Measurements from ENCODE around the gene UTP3. TPM values are rescaled to one million over a fixed set of nuclear protein-coding genes. Genes with fewer than 3 reads are reported as not detected.
"Not testable (repeated sequence)": the region's sequence is repeated elsewhere in the genome, so short reads cannot be mapped to it uniquely, and the experiment has no call there.

Gene UTP3
- total RNA-seq, 1 experiment from 2014 or later = 16.4 TPM

GRCh38 chr4:70658418-70658817 lies 29.9 kb upstream of the UTP3 start:
- CTCF ChIA-PET = no interaction called here

GRCh38 chr4:70660106-70660505 lies 28.2 kb upstream of the UTP3 start:
- H3K9me2 ChIP-seq (ENCODE audit: insufficient read depth) = no peaks in the 10 kb centered on the region
- no peaks in the 10 kb centered on the region for H3K79me2 ChIP-seq (ENCODE audit: low read depth)
- H3K36me3 ChIP-seq (ENCODE audit: low read depth) = no peaks in the 10 kb centered on the region
- H3K4me1 ChIP-seq (replicated peaks; ENCODE audit: insufficient read depth) = no peaks in the 10 kb centered on the region
- no peaks in the 10 kb centered on the region for H3F3A ChIP-seq (ENCODE audit: insufficient read depth, low read depth)
- no peaks in the 10 kb centered on the region for H3K27me3 ChIP-seq (ENCODE audit: insufficient read depth, low read depth)
- H3K4me2 ChIP-seq = no peak overlapping the region
- no peaks in the 10 kb centered on the region for H3K9me3 ChIP-seq (ENCODE audit: insufficient read depth, low read depth)
- H2AFZ ChIP-seq = no peak overlapping the region
- CTCF ChIA-PET = no interaction called here
- no TSS peak for BruUV-seq (replicated peaks)
- no peak for TF ChIP-seq EZH2 (IDR thresholded peaks at IDR 0.05; ENCODE audit: low read depth)
- TF ChIP-seq, protein P1, sequence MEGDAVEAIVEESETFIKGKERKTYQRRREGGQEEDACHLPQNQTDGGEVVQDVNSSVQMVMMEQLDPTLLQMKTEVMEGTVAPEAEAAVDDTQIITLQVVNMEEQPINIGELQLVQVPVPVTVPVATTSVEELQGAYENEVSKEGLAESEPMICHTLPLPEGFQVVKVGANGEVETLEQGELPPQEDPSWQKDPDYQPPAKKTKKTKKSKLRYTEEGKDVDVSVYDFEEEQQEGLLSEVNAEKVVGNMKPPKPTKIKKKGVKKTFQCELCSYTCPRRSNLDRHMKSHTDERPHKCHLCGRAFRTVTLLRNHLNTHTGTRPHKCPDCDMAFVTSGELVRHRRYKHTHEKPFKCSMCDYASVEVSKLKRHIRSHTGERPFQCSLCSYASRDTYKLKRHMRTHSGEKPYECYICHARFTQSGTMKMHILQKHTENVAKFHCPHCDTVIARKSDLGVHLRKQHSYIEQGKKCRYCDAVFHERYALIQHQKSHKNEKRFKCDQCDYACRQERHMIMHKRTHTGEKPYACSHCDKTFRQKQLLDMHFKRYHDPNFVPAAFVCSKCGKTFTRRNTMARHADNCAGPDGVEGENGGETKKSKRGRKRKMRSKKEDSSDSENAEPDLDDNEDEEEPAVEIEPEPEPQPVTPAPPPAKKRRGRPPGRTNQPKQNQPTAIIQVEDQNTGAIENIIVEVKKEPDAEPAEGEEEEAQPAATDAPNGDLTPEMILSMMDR (conservative IDR thresholded peaks at IDR 0.05) = no peak
- H4K20me1 ChIP-seq (ENCODE audit: insufficient read depth) = no peaks in the 10 kb centered on the region
- H3K27ac ChIP-seq = no peak overlapping the region
- H3K4me3 ChIP-seq = no peak overlapping the region
- intact Hi-C loops (cut with micrococcal nuclease; ENCODE audit: unreplicated experiment) = no loop called here
- POLR2A ChIA-PET (ENCODE audit: unreplicated experiment) = no interaction called here
- no peak for DNase-seq

More at GRCh38 chr4:70658418-70658817, 29.9 kb upstream of the UTP3 start:
- Histone ChIP-seq H4K20me1 (ENCODE audit: insufficient read depth) (no peaks in the 10 kb centered on the region), H2AFZ (no peak overlapping the region), H3K27me3 (ENCODE audit: insufficient read depth, low read depth) (no peaks in the 10 kb centered on the region), H3K4me2 (no peak overlapping the region), H3K4me3 (no peak overlapping the region), H3K27ac (no peak overlapping the region), H3K79me2 (ENCODE audit: low read depth) (no peaks in the 10 kb centered on the region), H3K4me1 (replicated peaks; ENCODE audit: insufficient read depth) (no peaks in the 10 kb centered on the region), H3K36me3 (ENCODE audit: low read depth) (no peaks in the 10 kb centered on the region), H3K9me2 (ENCODE audit: insufficient read depth) (no peaks in the 10 kb centered on the region), H3K9me3 (ENCODE audit: insufficient read depth, low read depth) (no peaks in the 10 kb centered on the region), H3F3A (ENCODE audit: insufficient read depth, low read depth) (no peaks in the 10 kb centered on the region)
- TF ChIP-seq, protein P1 (conservative IDR thresholded peaks at IDR 0.05) = no peak
- no peak for TF ChIP-seq EZH2 (IDR thresholded peaks at IDR 0.05; ENCODE audit: low read depth)
- BruUV-seq (replicated peaks) = no TSS peak
- intact Hi-C loops (cut with micrococcal nuclease; ENCODE audit: unreplicated experiment) = no loop called here
- POLR2A ChIA-PET (ENCODE audit: unreplicated experiment) = no interaction called here
- DNase-seq = no peak

DNA sequence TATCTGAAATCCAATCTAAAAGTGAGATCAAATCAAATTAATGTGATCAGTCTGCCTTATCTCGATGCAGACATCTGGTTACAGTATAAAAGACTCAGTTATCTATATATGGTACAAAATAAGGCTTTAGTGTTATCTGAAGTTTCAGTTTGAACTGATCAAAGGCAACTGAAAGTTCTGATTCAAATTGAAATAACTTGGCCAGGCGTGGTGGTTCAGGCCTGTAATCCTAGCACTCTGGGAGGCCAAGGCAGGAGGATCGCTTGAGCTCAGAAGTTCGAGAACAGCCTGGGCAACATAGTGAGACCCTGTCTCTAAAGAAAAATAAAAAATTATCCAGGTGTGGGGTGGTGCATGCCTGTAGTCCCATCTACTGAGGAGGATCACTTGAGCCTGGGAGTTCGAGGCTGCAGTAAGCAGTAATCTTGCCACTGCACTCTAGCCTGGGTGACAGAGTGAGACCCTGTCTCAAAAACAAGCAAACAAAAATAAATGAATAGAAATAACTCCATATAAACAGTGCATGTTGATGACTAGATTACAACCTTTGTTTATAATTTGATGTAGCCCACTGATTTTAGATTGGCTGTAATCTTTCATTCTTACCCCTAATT lies 26.9 kb upstream of the UTP3 start:
- H3K4me2 ChIP-seq; H4K20me1 ChIP-seq (ENCODE audit: insufficient read depth); CTCF ChIA-PET; BruUV-seq (replicated peaks); H3K4me3 ChIP-seq; DNase-seq; H3K4me1 ChIP-seq (replicated peaks; ENCODE audit: insufficient read depth); intact Hi-C loops (cut with micrococcal nuclease; ENCODE audit: unreplicated experiment); H3F3A ChIP-seq (ENCODE audit: insufficient read depth, low read depth); H3K79me2 ChIP-seq (ENCODE audit: low read depth); H2AFZ ChIP-seq; H3K9me2 ChIP-seq (ENCODE audit: insufficient read depth); H3K9me3 ChIP-seq (ENCODE audit: insufficient read depth, low read depth); H3K36me3 ChIP-seq (ENCODE audit: low read depth); H3K27ac ChIP-seq; H3K27me3 ChIP-seq (ENCODE audit: insufficient read depth, low read depth); POLR2A ChIA-PET (ENCODE audit: unreplicated experiment): not testable (repeated sequence)

- intact Hi-C loops (cut with micrococcal nuclease; ENCODE audit: unreplicated experiment) = no loop called here
- no peak for DNase-seq
- Histone ChIP-seq H4K20me1 (ENCODE audit: insufficient read depth) (no peaks in the 10 kb centered on the region), H3K9me3 (ENCODE audit: insufficient read depth, low read depth) (no peaks in the 10 kb centered on the region), H3K4me2 (no peak within 1 kb of the TSS), H3F3A (ENCODE audit: insufficient read depth, low read depth) (no peaks in the 10 kb centered on the region), H3K27me3 (ENCODE audit: insufficient read depth, low read depth) (no peaks in the 10 kb centered on the region), H3K4me1 (replicated peaks; ENCODE audit: insufficient read depth) (no peaks in the 10 kb centered on the region), H3K36me3 (ENCODE audit: low read depth) (no peaks in the 10 kb centered on the region), H2AFZ (no peak within 1 kb of the TSS), H3K4me3 (no peak within 1 kb of the TSS), H3K27ac (no peak within 1 kb of the TSS), H3K79me2 (ENCODE audit: low read depth) (no peaks in the 10 kb centered on the region), H3K9me2 (ENCODE audit: insufficient read depth) (no peaks in the 10 kb centered on the region)
- TF ChIP-seq, protein P1 (conservative IDR thresholded peaks at IDR 0.05) = no peak
- no peak for TF ChIP-seq EZH2 (IDR thresholded peaks at IDR 0.05; ENCODE audit: low read depth)
- ChIA-PET POLR2A (ENCODE audit: unreplicated experiment) (no interaction called here), CTCF (no interaction called here)
- no TSS peak for BruUV-seq (replicated peaks)
These were observed 22.0 kb upstream of the UTP3 start, which contains the start of gene JCHAIN for GRCh38 chr4:70666369-70666768. Gene JCHAIN, minus strand, starts transcription at chr4:70666508. Its CDS starts 18 bp downstream, at chr4:70666490.
